Epidermal melanocyte (primary cell): ENCODE results near the gene OSBPL3.
"Not testable (repeated sequence)": the region's sequence is repeated elsewhere in the genome, so short reads cannot be mapped to it uniquely, and the experiment has no call there.

Source experiments
- DNase-seq: peaks from one replicate; pipeline ENCODE4 v3.0.0; 2011; ENCODE audit warnings: low spot score; ENCODE audit not compliant: insufficient read length

OSBPL3 gene

DNA sequence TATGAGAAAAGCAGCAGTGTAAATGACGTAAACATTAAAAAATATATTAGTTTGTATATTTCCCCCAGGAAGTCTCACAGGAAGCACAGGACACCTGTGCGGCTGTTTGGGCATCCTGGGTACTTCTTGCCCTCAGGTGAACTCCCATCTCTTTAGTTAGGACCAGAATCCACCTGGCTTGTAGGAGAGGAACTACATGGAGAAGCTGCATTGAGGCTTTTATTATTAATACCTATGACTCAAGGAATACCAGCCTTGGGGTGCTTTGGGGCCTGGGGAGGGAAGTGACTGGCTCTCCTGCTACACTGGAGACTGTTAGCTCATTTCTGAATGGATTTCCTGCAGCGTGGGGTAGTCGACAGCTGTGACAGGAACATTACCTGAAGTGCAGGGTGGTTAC lies 182.7 kb downstream of the OSBPL3 start:
- no peak for DNase-seq

GRCh38 chr7:24795407-24795767 lies 184.6 kb downstream of the OSBPL3 start:
- DNase-seq, result no peak

DNA sequence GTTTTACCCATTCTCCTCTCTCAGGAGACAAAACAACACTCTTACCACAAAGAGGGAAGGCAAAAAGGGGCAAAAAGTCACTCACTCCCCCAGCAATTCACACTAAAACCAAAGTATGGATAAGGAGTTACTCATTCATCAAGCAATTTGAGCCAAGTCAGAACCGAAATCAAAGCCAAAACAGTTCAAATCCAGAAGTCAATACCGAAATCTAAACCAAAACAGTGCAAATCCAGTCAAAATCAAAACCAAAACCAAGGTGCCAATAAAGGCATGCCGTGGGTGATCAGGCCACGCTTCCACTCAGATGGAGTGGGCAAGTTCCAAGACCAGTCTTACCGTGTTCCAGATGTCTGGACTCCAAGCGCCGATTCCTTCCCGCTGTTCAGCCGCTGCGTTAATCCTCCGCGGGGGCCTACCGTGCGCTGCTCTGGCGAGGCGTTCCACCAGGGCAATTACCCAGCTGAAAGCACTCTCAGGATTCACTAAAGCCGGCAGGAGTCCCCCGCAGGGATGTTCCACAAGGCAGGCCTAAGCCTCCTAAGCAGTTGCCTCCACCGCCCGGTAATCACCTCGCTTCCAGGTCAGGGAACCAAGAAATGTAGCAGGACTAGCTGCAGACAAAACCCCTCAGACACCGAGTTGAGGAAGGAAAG lies 185.1 kb downstream of the OSBPL3 start:
- not testable (repeated sequence) for DNase-seq

DNA sequence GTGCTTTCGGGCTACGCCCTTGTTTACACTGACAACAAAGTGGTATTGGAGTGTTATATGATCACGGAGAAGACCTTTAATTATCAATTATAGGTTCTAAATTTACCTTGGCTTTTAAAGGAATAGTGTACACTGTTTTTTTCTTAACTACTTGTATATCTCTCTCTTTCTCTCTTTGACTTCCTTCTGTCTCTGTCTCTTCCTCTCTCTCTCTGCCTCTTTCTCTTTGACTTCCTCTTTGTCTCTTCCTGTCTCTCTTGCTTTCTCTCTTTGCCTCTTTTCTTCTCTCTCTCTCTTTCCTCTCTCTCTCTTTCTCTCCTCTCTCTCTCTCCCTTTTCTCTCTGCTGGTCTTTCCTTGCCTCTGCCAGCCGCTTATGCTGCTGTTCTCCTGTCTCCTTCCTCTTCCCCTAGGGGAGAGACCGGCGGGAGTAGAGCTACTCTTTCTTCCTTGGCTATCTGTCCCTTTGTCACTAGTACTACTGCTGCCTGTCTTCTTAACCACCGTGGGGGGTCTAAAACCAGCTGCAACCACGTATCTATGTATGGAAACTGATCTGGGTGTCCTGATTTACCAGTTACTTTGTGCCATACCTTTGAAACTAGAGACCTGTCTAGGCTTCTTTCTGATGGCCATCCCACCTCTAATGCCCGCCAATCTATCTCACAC lies 185.9 kb downstream of the OSBPL3 start:
- DNase-seq, result no peak

GRCh38 chr7:24788961-24789576 lies 190.9 kb downstream of the OSBPL3 start:
- DNase-seq, result no peak

GRCh38 chr7:24788075-24788474 lies 191.9 kb downstream of the OSBPL3 start:
- DNase-seq, result no peak

- DNase-seq, result peak; percentile 49
Observed at GRCh38 chr7:24786941-24787340, 193.0 kb downstream of the OSBPL3 start.

DNA sequence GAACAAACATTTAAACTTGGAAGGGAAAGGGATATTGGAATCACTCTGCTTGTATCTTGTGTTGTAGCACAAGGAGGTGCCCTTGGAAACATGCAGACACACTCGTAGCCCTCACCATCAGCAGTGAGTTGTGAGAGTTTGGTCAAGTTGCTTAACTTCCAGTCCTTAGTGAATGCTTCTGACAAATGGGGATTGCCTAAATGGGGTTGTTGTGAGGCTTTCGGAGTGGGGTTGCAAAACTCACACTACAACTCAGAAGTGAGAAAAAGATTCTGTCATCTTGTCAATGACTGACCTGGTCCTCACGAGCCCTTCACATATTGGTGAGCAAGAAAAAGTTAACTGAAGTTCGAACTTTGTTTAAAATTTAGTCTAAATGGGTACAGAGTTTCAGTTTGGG lies 193.7 kb downstream of the OSBPL3 start:
- DNase-seq, result no peak

DNA sequence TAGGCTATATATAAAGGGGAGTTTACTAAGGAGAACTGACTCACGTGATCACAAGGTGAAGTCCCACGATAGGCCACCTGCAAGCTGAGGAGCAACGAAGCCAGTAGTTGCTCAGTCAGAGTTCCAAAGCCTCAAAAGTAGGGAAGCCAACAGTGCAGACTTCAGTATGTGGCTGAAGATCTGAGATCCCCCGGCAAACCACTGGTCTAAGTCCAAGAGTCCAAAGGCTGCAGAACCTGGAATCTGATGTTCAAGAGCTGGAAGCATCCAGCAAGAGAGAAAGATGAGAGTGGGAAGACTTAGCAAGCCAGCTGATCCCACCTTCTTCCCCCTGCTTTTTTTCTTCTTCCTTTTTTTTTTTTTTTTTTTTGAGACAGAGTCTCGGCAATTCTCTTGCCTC lies 195.7 kb downstream of the OSBPL3 start:
- DNase-seq, result no peak

DNA sequence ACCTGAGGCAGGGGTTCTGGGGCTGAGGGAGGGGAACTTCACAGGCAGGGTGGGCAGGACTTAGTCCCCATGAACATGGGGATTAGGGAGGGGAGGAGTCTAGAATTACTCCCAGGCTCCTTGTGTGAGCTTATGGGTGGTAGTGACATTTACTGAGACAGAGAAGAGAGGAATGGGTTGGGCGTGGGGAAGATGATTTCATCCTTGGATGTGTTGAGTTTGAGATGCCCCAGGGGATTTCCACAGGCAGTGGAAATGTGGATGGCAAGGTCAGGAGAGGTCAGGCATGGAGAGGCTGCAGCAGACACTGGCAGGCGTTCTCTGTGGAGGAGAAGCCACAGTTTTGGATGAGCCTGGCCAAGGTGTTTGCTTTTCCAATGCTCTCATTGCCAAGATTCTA lies 196.3 kb downstream of the OSBPL3 start:
- DNase-seq, result no peak

GRCh38 chr7:24781106-24781505 lies 198.9 kb downstream of the OSBPL3 start:
- DNase-seq, result no peak

DNA sequence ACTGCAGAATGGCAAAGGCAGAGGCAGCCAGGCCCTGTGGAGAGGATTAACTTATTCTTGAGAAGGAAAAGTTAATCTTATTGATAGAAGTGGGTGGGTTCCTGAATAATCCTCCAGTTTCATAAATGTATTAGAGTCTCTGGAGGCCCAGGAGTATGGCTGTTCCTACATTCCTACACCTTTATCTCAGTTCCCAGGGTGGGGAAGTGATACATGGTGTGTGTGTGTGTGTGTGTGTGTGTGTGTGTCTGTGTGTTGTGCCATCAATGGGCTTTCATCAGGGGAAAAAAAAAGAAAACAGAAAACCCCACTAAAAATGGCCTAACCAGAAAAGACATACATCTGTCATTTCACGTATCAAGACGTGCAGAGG lies 200.7 kb downstream of the OSBPL3 start:
- no peak for DNase-seq

GRCh38 chr7:24778543-24779282 lies 201.3 kb downstream of the OSBPL3 start:
- no peak for DNase-seq

GRCh38 chr7:24777806-24778205 lies 202.2 kb downstream of the OSBPL3 start:
- DNase-seq, result no peak

GRCh38 chr7:24773646-24774045 lies 206.3 kb downstream of the OSBPL3 start:
- DNase-seq, result no peak

DNA sequence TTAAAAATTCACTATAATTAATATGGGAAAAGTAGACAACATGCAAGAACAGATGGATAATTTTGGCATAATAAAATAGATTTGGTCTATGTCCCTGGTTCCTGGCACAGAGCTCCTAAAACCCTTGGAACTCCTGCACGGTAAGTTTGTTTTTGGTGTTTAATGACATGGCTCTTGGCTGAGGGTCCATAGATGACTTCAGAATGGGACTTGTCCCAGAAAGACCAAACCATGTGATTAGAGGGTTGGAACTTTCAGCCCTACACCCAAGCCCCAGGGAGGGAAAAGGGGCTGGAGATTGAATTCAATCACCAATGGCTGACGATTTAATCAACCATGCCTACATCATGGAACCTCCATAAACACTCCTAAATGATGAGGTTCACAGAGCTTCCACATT lies 210.1 kb downstream of the OSBPL3 start:
- DNase-seq, result no peak

DNA sequence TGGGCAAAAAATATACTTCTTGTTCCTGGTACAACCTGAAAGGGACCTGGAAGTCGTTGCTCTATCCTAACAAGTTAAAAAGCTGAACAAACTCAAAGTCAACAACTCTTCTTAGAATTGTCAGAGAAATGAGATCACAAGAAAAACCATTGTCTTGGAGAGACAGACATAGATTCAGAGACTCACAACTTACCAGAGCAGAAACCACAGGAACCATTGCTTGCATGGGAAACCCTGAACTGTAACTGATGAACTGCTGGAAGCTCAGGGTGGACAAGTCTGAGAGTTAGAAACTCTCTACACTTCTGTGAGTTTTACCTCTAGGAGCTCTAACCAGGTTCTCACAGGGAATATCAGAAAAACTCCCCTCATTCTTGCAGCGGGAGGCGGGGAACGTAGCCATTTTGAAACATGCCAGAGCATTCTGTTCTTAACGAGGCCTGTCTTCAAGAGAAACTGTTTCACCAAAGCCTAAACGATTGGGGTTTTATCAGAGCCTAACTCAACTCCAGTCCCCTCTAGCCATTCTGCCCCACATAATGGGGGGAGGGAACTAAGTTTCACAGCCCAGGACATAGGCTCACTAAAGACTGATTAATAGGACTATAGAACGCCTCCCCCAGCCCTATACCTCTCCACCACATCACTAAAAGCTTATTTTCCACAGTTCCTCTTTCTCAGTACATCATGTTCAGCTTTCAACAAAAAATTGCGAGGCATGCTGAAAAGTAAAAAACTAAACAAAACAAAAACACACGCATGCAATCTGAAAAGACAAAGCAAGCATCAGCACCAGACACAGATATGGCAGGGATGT lies 210.8 kb downstream of the OSBPL3 start:
- no peak for DNase-seq

DNA sequence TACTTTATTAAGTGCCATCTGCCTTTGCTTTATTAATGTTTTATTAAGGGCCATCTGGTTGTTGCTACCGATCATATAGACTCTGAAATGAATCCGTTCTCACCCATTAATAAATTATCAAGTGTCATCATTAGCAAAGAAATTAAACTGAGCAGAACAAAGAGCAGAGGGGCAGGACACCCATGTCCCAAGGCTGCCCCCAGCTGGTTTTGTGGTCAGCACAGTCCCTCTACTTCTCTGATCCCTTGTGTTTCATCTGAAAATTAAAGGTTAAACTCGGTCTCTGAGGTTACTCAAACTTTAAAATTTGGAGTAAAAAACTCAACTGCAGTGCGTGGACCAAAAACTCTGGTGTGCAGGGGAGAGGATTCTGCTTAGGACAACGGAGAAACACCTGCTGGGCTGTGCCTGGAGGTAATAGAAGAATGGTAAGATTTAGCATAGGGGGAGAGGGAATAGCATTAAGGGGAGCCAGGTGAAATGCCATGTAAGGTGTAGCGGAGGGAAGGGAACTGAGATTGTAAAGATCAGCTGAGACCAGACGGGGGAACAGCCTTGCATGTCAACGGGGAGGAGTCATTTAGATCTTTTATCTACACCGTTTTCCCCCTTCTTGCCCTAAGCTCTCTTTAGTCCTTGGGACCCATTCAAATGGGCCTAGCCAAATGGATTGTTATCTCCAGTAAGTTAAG lies 212.0 kb downstream of the OSBPL3 start:
- DNase-seq, result no peak

DNA sequence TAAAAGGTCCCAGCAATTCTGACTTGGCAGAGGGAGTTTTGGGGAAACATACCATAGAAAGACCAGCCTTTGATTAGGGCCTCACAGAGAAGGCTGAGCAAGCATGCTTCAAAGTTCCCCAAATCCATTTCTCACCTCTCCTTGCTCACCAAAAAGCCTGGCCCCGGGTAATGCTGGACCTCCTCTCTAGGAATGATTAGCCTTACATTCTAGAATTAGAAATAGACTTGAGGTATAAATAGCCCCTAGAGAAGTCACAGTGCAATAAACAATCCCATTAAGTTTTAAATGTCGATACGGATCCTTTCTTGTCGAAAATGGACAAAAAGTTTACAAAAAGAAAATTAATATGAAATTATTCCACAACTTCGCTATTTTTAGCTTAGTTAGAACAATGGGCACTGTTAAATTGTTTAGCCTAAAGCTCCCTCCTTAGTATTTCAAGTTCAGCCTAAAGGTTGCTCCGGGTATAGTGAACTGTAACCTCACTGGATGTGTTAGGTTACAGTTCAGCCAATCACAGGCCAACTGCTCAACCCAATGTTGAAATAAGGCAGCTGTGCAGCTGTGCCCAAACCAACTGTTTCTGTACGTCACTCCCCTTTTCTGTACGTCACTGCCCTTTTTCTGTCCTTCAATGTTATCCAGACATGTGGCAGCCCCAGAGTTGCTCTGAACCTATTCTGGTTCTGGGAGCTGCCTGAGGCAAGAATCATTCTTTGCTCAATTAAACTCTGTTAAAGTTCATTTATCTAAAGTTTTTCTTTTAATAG lies 214.8 kb downstream of the OSBPL3 start:
- no peak for DNase-seq

DNA sequence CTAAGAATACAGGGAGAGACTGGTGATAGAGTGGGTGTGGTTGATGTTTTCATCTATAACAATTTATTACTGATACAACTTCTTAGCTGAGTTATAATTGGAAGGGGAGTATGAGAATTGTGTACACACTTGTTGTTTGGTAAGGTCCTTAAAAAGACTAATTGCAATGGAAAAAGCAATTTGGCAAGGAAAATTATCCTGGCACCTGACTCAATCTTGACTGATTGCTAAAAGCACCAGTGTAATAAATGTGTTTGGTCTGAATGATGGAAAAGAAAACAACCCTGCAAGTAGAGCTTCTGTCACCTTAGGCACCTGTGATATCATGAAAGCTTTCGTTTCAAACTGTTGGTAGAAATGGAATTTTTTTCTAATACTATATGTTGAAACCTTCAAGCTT lies 216.0 kb downstream of the OSBPL3 start:
- no peak for DNase-seq
